Parathyroid adenoma (tissue), 2 donors: ENCODE data around the gene CCL22.
"Not testable (repeated sequence)": the region's sequence is repeated elsewhere in the genome, so short reads cannot be mapped to it uniquely, and the experiment has no call there.

Experiments used
- H2AFZ ChIP-seq: fragments of 300-600 bp; sonication (generic); one replicate; pipeline ENCODE4 v1.7.0; 2017; ENCODE audit warnings: antibody characterized with exemption, mild to moderate bottlenecking
- H3K27ac ChIP-seq: fragments of 300-600 bp; sonication (generic); one replicate; pipeline ENCODE4 v1.7.0; 2017
- H3K27me3 ChIP-seq: fragments of 300-600 bp; sonication (generic); one replicate; pipeline ENCODE4 v1.7.0; 2017; ENCODE audit warnings: low read length; ENCODE audit not compliant: control insufficient read depth, insufficient read depth
- H3K36me3 ChIP-seq: fragments of 300-600 bp; sonication (generic); one replicate; pipeline ENCODE4 v1.7.0; 2017; ENCODE audit warnings: low read length; ENCODE audit not compliant: control insufficient read depth, insufficient read depth
- H3K4me1 ChIP-seq: fragments of 300-600 bp; sonication (generic); one replicate; pipeline ENCODE4 v1.7.0; 2017; ENCODE audit warnings: control low read depth
- H3K4me2 ChIP-seq: fragments of 300-600 bp; sonication (generic); one replicate; pipeline ENCODE4 v1.7.0; 2017; ENCODE audit warnings: low read length
- H3K4me3 ChIP-seq: fragments of 300-600 bp; sonication (generic); one replicate; pipeline ENCODE4 v1.7.0; 2017; ENCODE audit warnings: low read depth, low read length
- H3K79me2 ChIP-seq: fragments of 300-600 bp; sonication (generic); one replicate; pipeline ENCODE4 v1.7.0; 2017; ENCODE audit warnings: control low read depth
- H3K9ac ChIP-seq: fragments of 300-600 bp; sonication (generic); one replicate; pipeline ENCODE4 v1.7.0; 2017; ENCODE audit warnings: mild to moderate bottlenecking
- H3K9me3 ChIP-seq: fragments of 300-600 bp; sonication (generic); one replicate; pipeline ENCODE4 v1.7.0; 2017; ENCODE audit warnings: low read length; ENCODE audit not compliant: control insufficient read depth
- CTCF ChIP-seq: fragments of 300-600 bp; sonication (generic); IDR thresholded peaks from one replicate; pipeline ENCODE4 v1.7.0; 2017; ENCODE audit warnings: antibody characterized with exemption, mild to moderate bottlenecking
- donor health status: primary hyperparathyroidism.

CCL22 gene

DNA sequence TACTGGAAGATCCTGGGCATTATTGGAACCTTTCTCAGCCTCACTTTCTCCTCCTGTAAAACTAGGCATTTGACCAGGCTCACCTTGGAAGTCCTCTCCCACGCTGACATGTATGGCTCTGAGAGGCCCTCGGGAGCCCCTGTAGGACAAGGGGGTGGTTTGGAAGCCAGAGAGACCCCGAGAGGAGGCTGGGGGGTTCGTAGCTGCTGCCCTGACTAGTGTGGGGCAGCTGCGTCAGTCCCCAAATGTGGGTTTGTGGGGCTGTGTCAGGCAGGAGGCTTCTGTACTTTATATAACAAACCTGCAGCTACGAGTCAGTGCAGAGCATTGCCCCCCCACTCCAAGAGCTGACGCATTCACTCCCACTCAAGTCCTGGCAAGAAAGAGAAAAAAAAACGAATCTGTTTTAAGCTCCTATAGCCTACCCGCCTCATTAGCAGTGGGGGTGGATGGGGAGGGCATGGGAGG, 15.5 kb downstream of the CCL22 start:
- Histone ChIP-seq H3K4me1 (peaks cover 5% of the 10 kb centered on the region), H3K4me2 (no peak overlapping the region), H3K36me3 (no peaks in the 10 kb centered on the region), H3K27me3 (no peaks in the 10 kb centered on the region), H3K9me3 (no peaks in the 10 kb centered on the region), H3K27ac (no peak overlapping the region), H3K9ac (no peak overlapping the region), H3K4me3 (no peak overlapping the region), H2AFZ (no peak overlapping the region), H3K79me2 (no peaks in the 10 kb centered on the region)
- TF ChIP-seq CTCF = no peak

GRCh38 chr16:57374925-57375465, 16.4 kb downstream of the CCL22 start:
- H3K9ac ChIP-seq, H3K4me3 ChIP-seq, H2AFZ ChIP-seq, H3K27ac ChIP-seq, H3K27me3 ChIP-seq, H3K9me3 ChIP-seq, H3K4me1 ChIP-seq, H3K36me3 ChIP-seq, H3K4me2 ChIP-seq, H3K79me2 ChIP-seq: not testable (repeated sequence)

DNA sequence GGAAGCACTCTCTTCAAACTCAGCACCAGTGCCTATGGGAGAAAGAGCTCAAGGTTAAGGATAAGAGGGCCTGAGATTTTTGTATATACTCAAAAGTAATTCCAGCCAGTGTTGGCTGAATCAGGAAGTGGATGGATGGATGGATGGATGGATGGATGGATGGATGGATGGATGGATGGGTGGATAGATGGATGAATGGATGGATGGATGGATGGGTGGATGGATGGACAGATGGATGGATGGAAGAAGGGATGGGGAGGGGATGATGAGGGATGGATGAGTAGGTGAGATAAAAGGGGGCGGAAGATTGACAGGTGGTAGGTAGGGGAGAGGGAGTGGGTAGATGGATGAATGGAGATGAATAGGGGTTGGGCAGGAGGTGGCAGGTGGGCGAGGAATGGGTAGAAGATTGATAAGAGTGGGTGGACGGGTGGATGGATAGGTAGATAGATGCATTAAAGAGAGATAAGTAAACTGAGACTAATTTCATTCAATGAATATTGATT, 17.8 kb downstream of the CCL22 start:
- H3K79me2 ChIP-seq = no peaks in the 10 kb centered on the region
- H3K27ac ChIP-seq = no peak overlapping the region
- no peak for TF ChIP-seq CTCF
- H3K9ac ChIP-seq = no peak overlapping the region
- no peaks in the 10 kb centered on the region for H3K36me3 ChIP-seq
- no peak overlapping the region for H3K4me2 ChIP-seq
- H3K4me1 ChIP-seq = peaks cover 5% of the 10 kb centered on the region
- no peaks in the 10 kb centered on the region for H3K9me3 ChIP-seq
- H3K4me3 ChIP-seq = no peak overlapping the region
- no peaks in the 10 kb centered on the region for H3K27me3 ChIP-seq
- H2AFZ ChIP-seq = no peak overlapping the region

DNA sequence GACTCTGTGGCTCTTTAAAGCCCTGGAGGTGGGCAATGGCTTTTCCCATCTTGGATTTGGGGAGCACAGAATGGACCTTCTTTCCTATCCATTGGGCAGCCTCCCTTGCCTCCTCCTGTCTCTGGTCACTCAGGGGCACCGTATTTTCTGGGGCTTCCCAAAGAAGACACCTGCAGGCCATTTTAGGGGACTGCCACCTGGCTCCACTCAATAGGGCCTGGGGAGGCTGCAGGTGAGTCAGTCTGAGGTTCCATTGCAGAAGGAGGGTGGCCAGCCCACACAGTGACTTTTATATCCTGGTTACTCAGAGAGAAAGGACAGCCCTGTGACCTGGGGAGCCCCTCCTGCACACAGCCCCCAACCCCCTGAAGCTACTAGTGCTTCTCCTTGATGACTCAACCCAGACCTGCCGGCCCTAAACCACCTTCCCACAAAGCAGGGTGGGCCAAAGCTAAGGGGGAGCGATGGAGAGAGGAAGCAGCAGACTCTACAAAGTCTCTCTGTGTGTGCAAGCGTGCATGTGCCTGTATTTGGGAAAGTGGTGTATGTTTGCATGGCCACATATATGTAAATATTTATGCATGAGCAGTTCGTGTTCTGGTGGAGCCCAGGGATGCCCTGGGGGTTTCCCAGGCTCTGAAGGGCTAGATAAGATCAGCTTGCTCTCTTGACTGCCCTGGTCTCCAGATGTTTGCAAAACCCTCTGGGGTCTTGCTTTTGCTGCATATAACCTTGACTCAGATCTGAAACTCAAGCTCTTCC, 18.7 kb downstream of the CCL22 start:
- Histone ChIP-seq H2AFZ (no peak overlapping the region), H3K27me3 (no peaks in the 10 kb centered on the region), H3K4me3 (no peak overlapping the region), H3K36me3 (no peaks in the 10 kb centered on the region), H3K9ac (no peak overlapping the region), H3K4me1 (peaks cover 5% of the 10 kb centered on the region), H3K9me3 (no peaks in the 10 kb centered on the region), H3K79me2 (no peaks in the 10 kb centered on the region), H3K27ac (no peak overlapping the region), H3K4me2 (no peak overlapping the region)
- TF ChIP-seq CTCF = no peak

GRCh38 chr16:57379579-57379978, 21.0 kb downstream of the CCL22 start:
- Histone ChIP-seq H2AFZ (no peak overlapping the region), H3K27ac (no peak overlapping the region), H3K9ac (no peak overlapping the region), H3K4me3 (no peak overlapping the region), H3K4me2 (no peak overlapping the region), H3K9me3 (no peaks in the 10 kb centered on the region), H3K27me3 (no peaks in the 10 kb centered on the region), H3K79me2 (no peaks in the 10 kb centered on the region), H3K36me3 (no peaks in the 10 kb centered on the region), H3K4me1 (no peaks in the 10 kb centered on the region)
- no peak for TF ChIP-seq CTCF
